Jurkat, Clone E6-1 (cell line): ENCODE measurements around the gene SPEN. TPM values are rescaled to one million over a fixed set of nuclear protein-coding genes. Genes with fewer than 3 reads are reported as not detected.
"Not testable (repeated sequence)": the region's sequence is repeated elsewhere in the genome, so short reads cannot be mapped to it uniquely, and the experiment has no call there.

Experiments
- DNase-seq: peaks from one replicate; pipeline ENCODE4 v3.0.0-alpha.2; 2011; ENCODE audit warnings: low read depth, low spot score
- H3K4me3 ChIP-seq: 2 replicates; pipeline ENCODE4 v1.5.1; 2011; ENCODE audit warnings: mild to moderate bottlenecking, low read length, control low read depth, moderate library complexity
- polyA plus RNA-seq: library from polyadenylated mRNA; unstranded; fragments of >200 nt; gene quantifications from one replicate; pipeline ENCODE4 v1.2.1, GENCODE V29; 2012; ENCODE audit warnings: missing spikeins; ENCODE audit not compliant: insufficient read length, insufficient read depth

Gene SPEN
- 37.7 TPM for polyA plus RNA-seq

- peak within 1 kb of the TSS; percentile 94 for H3K4me3 ChIP-seq
- DNase-seq = peak; percentile 97
Measured at GRCh38 chr1:15847100-15847892, at the start of gene SPEN. TSS of gene SPEN (plus strand) at chr1:15847707. CDS start at chr1:15848068, 361 bp downstream.

- no peak overlapping the region for H3K4me3 ChIP-seq
- DNase-seq = no peak
Measured at GRCh38 chr1:15799004-15799867, 48.3 kb upstream of the SPEN start.

- no peak overlapping the region for H3K4me3 ChIP-seq
- DNase-seq = no peak
Measured at GRCh38 chr1:15799928-15800835, 47.3 kb upstream of the SPEN start.

- no peak for DNase-seq
Measured at GRCh38 chr1:15802234-15802965, 45.1 kb upstream of the SPEN start.

GRCh38 chr1:15803380-15803779 lies 44.1 kb upstream of the SPEN start:
- H3K4me3 ChIP-seq = no peak overlapping the region
- DNase-seq = peak; percentile 7

More at GRCh38 chr1:15802234-15802965, 45.1 kb upstream of the SPEN start:
- no peak overlapping the region for H3K4me3 ChIP-seq

GRCh38 chr1:15804060-15804459 lies 43.4 kb upstream of the SPEN start:
- no peak overlapping the region for H3K4me3 ChIP-seq
- DNase-seq = no peak

GRCh38 chr1:15807121-15807520 lies 40.4 kb upstream of the SPEN start:
- no peak for DNase-seq
- H3K4me3 ChIP-seq = no peak overlapping the region

- not testable (repeated sequence) for H3K4me3 ChIP-seq
Measured at GRCh38 chr1:15807549-15807948, 40.0 kb upstream of the SPEN start, which contains the start of gene UQCRHL. TSS of gene UQCRHL (minus strand) at chr1:15807649. CDS start at chr1:15807649, 0 bp downstream.

GRCh38 chr1:15808955-15809354 lies 38.6 kb upstream of the SPEN start:
- no peak overlapping the region for H3K4me3 ChIP-seq
- DNase-seq = no peak

More at GRCh38 chr1:15807549-15807948, 40.0 kb upstream of the SPEN start, which contains the start of gene UQCRHL:
- not testable (repeated sequence) for DNase-seq

- no peak for DNase-seq
- H3K4me3 ChIP-seq = no peak overlapping the region
Measured at GRCh38 chr1:15810073-15810472, 37.4 kb upstream of the SPEN start.

GRCh38 chr1:15816674-15817073 lies 30.8 kb upstream of the SPEN start:
- no peak overlapping the region for H3K4me3 ChIP-seq
- no peak for DNase-seq

- no peak for DNase-seq
- H3K4me3 ChIP-seq = no peak overlapping the region
Measured at GRCh38 chr1:15820478-15820877, 27.0 kb upstream of the SPEN start.

- DNase-seq = no peak
Measured at GRCh38 chr1:15825800-15826199, 21.7 kb upstream of the SPEN start.

GRCh38 chr1:15826810-15827507 lies 20.5 kb upstream of the SPEN start:
- DNase-seq = no peak
- no peak overlapping the region for H3K4me3 ChIP-seq

More at GRCh38 chr1:15825800-15826199, 21.7 kb upstream of the SPEN start:
- no peak overlapping the region for H3K4me3 ChIP-seq

GRCh38 chr1:15827567-15827966 lies 19.9 kb upstream of the SPEN start:
- not testable (repeated sequence) for DNase-seq

GRCh38 chr1:15828931-15829330 lies 18.6 kb upstream of the SPEN start:
- H3K4me3 ChIP-seq, DNase-seq: not testable (repeated sequence)

More at GRCh38 chr1:15827567-15827966, 19.9 kb upstream of the SPEN start:
- H3K4me3 ChIP-seq = not testable (repeated sequence)

GRCh38 chr1:15830258-15830657 lies 17.2 kb upstream of the SPEN start:
- no peak overlapping the region for H3K4me3 ChIP-seq
- DNase-seq = no peak
